Prostate gland (tissue), 2 donors: ENCODE results near the gene PIMREG.

ENCODE experiments used
- CTCF ChIP-seq, 4 experiments: fragments of 200-600 bp in 2 of 4; fragments of 450-650 bp in 2 of 4; sonication (generic) in 2 of 4; IDR thresholded peaks; 1 replicate in 3 of 4; 2 replicates in 1 of 4; pipeline ENCODE4 v1.5.1; 2016 to 2019; ENCODE audit warnings: antibody characterized with exemption in 4 of 4, mild to moderate bottlenecking in 2 of 4, moderate library complexity in 2 of 4
- POLR2A ChIP-seq: fragments of 450-650 bp; IDR thresholded peaks from one replicate; pipeline ENCODE4 v1.6.1; 2016; ENCODE audit warnings: antibody characterized with exemption, mild to moderate bottlenecking
- POLR2AphosphoS5 ChIP-seq: sonication (generic); formaldehyde crosslinking; IDR thresholded peaks from one replicate; pipeline ENCODE4 v1.6.1; 2017; ENCODE audit warnings: antibody characterized with exemption

GRCh38 chr17:6435051-6435450 is 9.2 kb upstream of the PIMREG start, which contains the start of gene AIPL1:
- TF ChIP-seq POLR2A, result no peak
- no peak for TF ChIP-seq CTCF (IDR thresholded peaks at IDR 0.05)
- TF ChIP-seq POLR2AphosphoS5, result no peak
